Uterus (tissue), 2 donors: ENCODE results near the gene AIPL1.

Experiments
- POLR2A ChIP-seq, 2 donors: fragments of 450-650 bp; IDR thresholded peaks; one replicate each; pipeline ENCODE4 v1.6.1; 2016; ENCODE audit warnings: antibody characterized with exemption in 2 of 2, mild to moderate bottlenecking in 1 of 2, moderate library complexity in 1 of 2
- TF ChIP-seq, protein P1 (sequence below), 4 experiments: fragments of 200-600 bp in 2 of 4; fragments of 450-650 bp in 2 of 4; sonication (generic) in 2 of 4; IDR thresholded peaks; one replicate each; pipeline ENCODE4 v1.5.1; 2016 to 2019; ENCODE audit warnings: antibody characterized with exemption in 4 of 4, mild to moderate bottlenecking in 2 of 4, moderate library complexity in 1 of 4

GRCh38 chr17:6453279-6454024, 18.5 kb upstream of the AIPL1 start:
- TF ChIP-seq, protein P1, sequence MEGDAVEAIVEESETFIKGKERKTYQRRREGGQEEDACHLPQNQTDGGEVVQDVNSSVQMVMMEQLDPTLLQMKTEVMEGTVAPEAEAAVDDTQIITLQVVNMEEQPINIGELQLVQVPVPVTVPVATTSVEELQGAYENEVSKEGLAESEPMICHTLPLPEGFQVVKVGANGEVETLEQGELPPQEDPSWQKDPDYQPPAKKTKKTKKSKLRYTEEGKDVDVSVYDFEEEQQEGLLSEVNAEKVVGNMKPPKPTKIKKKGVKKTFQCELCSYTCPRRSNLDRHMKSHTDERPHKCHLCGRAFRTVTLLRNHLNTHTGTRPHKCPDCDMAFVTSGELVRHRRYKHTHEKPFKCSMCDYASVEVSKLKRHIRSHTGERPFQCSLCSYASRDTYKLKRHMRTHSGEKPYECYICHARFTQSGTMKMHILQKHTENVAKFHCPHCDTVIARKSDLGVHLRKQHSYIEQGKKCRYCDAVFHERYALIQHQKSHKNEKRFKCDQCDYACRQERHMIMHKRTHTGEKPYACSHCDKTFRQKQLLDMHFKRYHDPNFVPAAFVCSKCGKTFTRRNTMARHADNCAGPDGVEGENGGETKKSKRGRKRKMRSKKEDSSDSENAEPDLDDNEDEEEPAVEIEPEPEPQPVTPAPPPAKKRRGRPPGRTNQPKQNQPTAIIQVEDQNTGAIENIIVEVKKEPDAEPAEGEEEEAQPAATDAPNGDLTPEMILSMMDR (IDR thresholded peaks at IDR 0.05): no peak
- no peak for TF ChIP-seq POLR2A (IDR thresholded peaks at IDR 0.05)
